IPS-11a (cell line): ENCODE results near the gene HMCN2.

Experiments
- H3K4me3 ChIP-seq: one replicate; pipeline ENCODE4 v1.5.1; 2013; ENCODE audit warnings: low read depth, low read length, control low read depth

Gene HMCN2

GRCh38 chr9:130463763-130464745 is 198.5 kb downstream of the HMCN2 start:
- no peak overlapping the region for H3K4me3 ChIP-seq

- no peak overlapping the region for H3K4me3 ChIP-seq
Measured at GRCh38 chr9:130465383-130466096, 200.0 kb downstream of the HMCN2 start.

GRCh38 chr9:130466537-130467217 is 201.1 kb downstream of the HMCN2 start:
- no peak overlapping the region for H3K4me3 ChIP-seq

GRCh38 chr9:130467316-130467715 is 201.8 kb downstream of the HMCN2 start:
- H3K4me3 ChIP-seq: no peak overlapping the region

GRCh38 chr9:130468566-130468965 is 203.0 kb downstream of the HMCN2 start:
- H3K4me3 ChIP-seq: no peak overlapping the region

GRCh38 chr9:130470269-130470668 is 204.7 kb downstream of the HMCN2 start:
- H3K4me3 ChIP-seq: no peak overlapping the region

GRCh38 chr9:130470950-130471349 is 205.4 kb downstream of the HMCN2 start:
- no peak overlapping the region for H3K4me3 ChIP-seq

GRCh38 chr9:130471411-130472183 is 206.0 kb downstream of the HMCN2 start:
- H3K4me3 ChIP-seq: no peak overlapping the region

- H3K4me3 ChIP-seq: no peak overlapping the region
Measured at GRCh38 chr9:130472184-130472705, 206.7 kb downstream of the HMCN2 start.

- H3K4me3 ChIP-seq: no peak overlapping the region
Measured at GRCh38 chr9:130473009-130473408, 207.4 kb downstream of the HMCN2 start.

GRCh38 chr9:130473566-130473965 is 208.0 kb downstream of the HMCN2 start:
- H3K4me3 ChIP-seq: no peak overlapping the region

- no peak overlapping the region for H3K4me3 ChIP-seq
Measured at GRCh38 chr9:130474106-130474505, 208.5 kb downstream of the HMCN2 start.

- H3K4me3 ChIP-seq: no peak overlapping the region
Measured at GRCh38 chr9:130476151-130476730, 210.7 kb downstream of the HMCN2 start.

- H3K4me3 ChIP-seq: no peak overlapping the region
Measured at GRCh38 chr9:130477564-130477963, 212.0 kb downstream of the HMCN2 start.

GRCh38 chr9:130478152-130478551 is 212.6 kb downstream of the HMCN2 start:
- H3K4me3 ChIP-seq: no peak overlapping the region

- H3K4me3 ChIP-seq: no peak overlapping the region
Measured at GRCh38 chr9:130478736-130479575, 213.4 kb downstream of the HMCN2 start.

GRCh38 chr9:130479587-130479986 is 214.0 kb downstream of the HMCN2 start:
- H3K4me3 ChIP-seq: no peak overlapping the region

GRCh38 chr9:130480673-130481072 is 215.1 kb downstream of the HMCN2 start:
- H3K4me3 ChIP-seq: no peak overlapping the region

GRCh38 chr9:130482463-130482862 is 216.9 kb downstream of the HMCN2 start:
- no peak overlapping the region for H3K4me3 ChIP-seq
